Peyer's patch (tissue), 4 donors: ENCODE data around the gene ASPHD2. TPM values are rescaled to one million over a fixed set of nuclear protein-coding genes. Genes with fewer than 3 reads are reported as not detected.

ENCODE experiments used
- DNase-seq, 3 donors: peaks; one replicate each; pipeline ENCODE4 v3.0.0-alpha.2; 2017 to 2019
- H3K27ac ChIP-seq, 4 donors: fragments of 200-600 bp; sonication (generic); one replicate each; pipeline ENCODE4 v1.5.1; 2016 to 2019
- H3K27me3 ChIP-seq, 2 donors: fragments of 200-600 bp; sonication (generic); one replicate each; pipeline ENCODE4 v1.5.1; 2019
- H3K36me3 ChIP-seq, 3 donors: fragments of 200-600 bp; sonication (generic); one replicate each; pipeline ENCODE4 v1.5.1; 2016 to 2019
- H3K4me1 ChIP-seq, 4 donors: fragments of 200-600 bp; sonication (generic); one replicate each; pipeline ENCODE4 v1.5.1; 2016 to 2019
- H3K4me3 ChIP-seq, 4 donors: fragments of 200-600 bp; sonication (generic); 1 replicate in 3 of 4; 2 replicates in 1 of 4; pipeline ENCODE4 v1.5.1; 2016 to 2019; ENCODE audit warnings: mild to moderate bottlenecking in 1 of 4
- H3K9me3 ChIP-seq, 4 donors: fragments of 200-600 bp; sonication (generic); one replicate each; pipeline ENCODE4 v1.5.1; 2016 to 2019; ENCODE audit warnings: mild to moderate bottlenecking in 1 of 4
- POLR2A ChIP-seq, 2 donors: fragments of 450-650 bp; IDR thresholded peaks; one replicate each; pipeline ENCODE4 v1.5.1; 2017; ENCODE audit warnings: antibody characterized with exemption in 2 of 2, mild to moderate bottlenecking in 2 of 2, moderate library complexity in 2 of 2
- total RNA-seq, 4 donors: library from RNA; depleted of rRNA; stranded (reverse); fragments of >200 nt; gene quantifications; one replicate each; pipeline ENCODE4 v1.1.0, GENCODE V29; 2016
- TF ChIP-seq, protein P1 (sequence below), 6 experiments: fragments of 450-650 bp in 4 of 6; fragments of 200-600 bp in 2 of 6; sonication (generic) in 1 of 6; IDR thresholded peaks; one replicate each; pipeline ENCODE4 v1.5.1; 2017 to 2019; ENCODE audit warnings: antibody characterized with exemption in 6 of 6, mild to moderate bottlenecking in 3 of 6, moderate library complexity in 1 of 6

ASPHD2 gene
- total RNA-seq, 4 donors from 2014 or later = 0.95 to 6.6 (median 1.4) TPM

DNA sequence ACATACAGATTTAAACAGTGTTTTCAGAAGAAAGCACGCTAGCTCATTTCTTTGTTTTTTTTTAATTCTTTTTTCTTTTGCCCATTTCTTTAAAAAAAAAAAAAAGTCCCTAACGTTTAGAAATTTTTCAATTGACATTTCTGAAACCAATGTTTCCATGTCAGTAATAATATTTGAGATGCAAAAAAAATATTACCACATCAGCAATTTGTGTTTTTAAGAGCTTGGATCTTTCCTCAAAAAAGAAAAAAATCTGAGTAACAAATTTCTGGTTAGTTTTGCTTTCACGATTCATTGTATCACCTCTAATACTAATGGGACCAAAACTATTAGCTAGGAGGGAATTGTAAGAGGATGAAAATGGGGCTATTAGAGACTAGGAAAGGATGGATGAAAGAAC is 39.9 kb upstream of the ASPHD2 start:
- H3K27me3 ChIP-seq = no peaks in the 10 kb centered on the region
- H3K9me3 ChIP-seq = no peaks in the 10 kb centered on the region
- no peak for TF ChIP-seq POLR2A (IDR thresholded peaks at IDR 0.05)
- TF ChIP-seq, protein P1, sequence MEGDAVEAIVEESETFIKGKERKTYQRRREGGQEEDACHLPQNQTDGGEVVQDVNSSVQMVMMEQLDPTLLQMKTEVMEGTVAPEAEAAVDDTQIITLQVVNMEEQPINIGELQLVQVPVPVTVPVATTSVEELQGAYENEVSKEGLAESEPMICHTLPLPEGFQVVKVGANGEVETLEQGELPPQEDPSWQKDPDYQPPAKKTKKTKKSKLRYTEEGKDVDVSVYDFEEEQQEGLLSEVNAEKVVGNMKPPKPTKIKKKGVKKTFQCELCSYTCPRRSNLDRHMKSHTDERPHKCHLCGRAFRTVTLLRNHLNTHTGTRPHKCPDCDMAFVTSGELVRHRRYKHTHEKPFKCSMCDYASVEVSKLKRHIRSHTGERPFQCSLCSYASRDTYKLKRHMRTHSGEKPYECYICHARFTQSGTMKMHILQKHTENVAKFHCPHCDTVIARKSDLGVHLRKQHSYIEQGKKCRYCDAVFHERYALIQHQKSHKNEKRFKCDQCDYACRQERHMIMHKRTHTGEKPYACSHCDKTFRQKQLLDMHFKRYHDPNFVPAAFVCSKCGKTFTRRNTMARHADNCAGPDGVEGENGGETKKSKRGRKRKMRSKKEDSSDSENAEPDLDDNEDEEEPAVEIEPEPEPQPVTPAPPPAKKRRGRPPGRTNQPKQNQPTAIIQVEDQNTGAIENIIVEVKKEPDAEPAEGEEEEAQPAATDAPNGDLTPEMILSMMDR (IDR thresholded peaks at IDR 0.05) = no peak
- no peaks in the 10 kb centered on the region for H3K4me1 ChIP-seq
- no peak for DNase-seq
- H3K27ac ChIP-seq = no peak overlapping the region
- no peak overlapping the region for H3K4me3 ChIP-seq
- H3K36me3 ChIP-seq = no peaks in the 10 kb centered on the region

DNA sequence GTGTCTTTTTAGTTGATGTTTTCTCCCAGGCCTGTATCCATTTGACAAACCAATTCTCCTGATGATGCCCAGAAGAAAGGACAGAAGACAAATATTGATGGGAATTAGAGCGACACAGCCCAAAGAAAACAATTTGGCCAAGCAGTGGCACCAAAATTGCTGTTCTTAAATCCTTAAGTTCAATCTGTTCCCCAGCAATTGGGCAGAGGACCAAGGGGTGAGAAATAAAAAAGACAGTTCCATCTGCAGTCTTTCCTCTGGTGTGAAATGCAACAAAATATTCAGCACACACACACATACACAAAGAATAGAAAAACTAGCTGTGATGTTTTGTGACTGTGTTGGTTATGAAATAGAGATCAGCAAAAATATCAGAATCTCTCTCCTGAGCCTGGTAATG is 38.0 kb upstream of the ASPHD2 start:
- H3K27ac ChIP-seq = no peak overlapping the region
- no peak overlapping the region for H3K4me3 ChIP-seq
- no peak for DNase-seq
- H3K27me3 ChIP-seq = no peaks in the 10 kb centered on the region
- no peak for TF ChIP-seq POLR2A (IDR thresholded peaks at IDR 0.05)
- TF ChIP-seq, protein P1 (IDR thresholded peaks at IDR 0.05) = no peak
- no peaks in the 10 kb centered on the region for H3K9me3 ChIP-seq
- no peaks in the 10 kb centered on the region for H3K4me1 ChIP-seq
- no peaks in the 10 kb centered on the region for H3K36me3 ChIP-seq

DNA sequence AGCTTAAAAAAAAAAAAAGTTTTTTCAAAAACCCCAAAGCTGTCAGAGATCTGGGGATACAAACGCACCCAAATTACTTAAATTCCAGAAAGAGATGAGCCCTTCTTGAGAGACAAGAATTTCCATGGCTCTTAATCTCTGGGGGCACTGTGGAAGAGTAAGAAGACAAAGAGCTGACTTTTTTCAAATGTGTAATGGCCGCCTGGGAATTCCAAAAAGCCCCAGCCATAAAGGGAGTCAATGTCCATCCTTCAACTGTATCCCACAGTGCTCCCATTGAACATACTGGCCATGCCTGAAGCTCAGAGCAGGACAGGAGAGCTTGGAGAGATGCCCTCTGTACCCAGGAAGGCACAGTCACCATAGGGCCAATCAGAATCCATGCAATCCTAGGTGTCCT is 37.4 kb upstream of the ASPHD2 start:
- Histone ChIP-seq H3K36me3 (no peaks in the 10 kb centered on the region), H3K4me1 (no peaks in the 10 kb centered on the region), H3K9me3 (no peaks in the 10 kb centered on the region), H3K27ac (no peak overlapping the region), H3K27me3 (no peaks in the 10 kb centered on the region), H3K4me3 (no peak overlapping the region)
- no peak for TF ChIP-seq POLR2A (IDR thresholded peaks at IDR 0.05)
- TF ChIP-seq, protein P1 (IDR thresholded peaks at IDR 0.05) = no peak
- DNase-seq = no peak

DNA sequence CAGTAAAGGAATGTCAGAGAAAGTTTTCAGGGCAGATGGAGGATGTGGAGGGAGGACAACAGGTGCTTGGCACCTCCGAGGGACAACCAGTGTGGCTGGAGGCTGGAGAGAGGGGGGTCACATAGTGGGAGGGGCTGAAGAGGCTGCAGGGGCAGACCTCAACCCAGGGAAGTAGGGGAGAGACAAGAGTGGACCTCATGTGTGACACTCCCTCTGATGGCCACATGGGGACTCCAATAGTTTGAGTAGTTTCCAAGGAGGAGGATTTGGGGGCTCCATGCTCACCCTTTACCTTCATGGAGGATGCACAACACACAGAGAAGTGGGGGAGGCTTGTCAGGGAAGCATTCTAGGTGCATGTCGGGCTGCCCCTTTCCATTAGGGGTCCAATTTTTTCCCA is 35.1 kb upstream of the ASPHD2 start:
- Histone ChIP-seq H3K27me3 (no peaks in the 10 kb centered on the region), H3K4me1 (no peaks in the 10 kb centered on the region), H3K27ac (no peak overlapping the region), H3K4me3 (no peak overlapping the region), H3K36me3 (no peaks in the 10 kb centered on the region), H3K9me3 (no peaks in the 10 kb centered on the region)
- no peak for DNase-seq
- TF ChIP-seq, protein P1 (IDR thresholded peaks at IDR 0.05) = no peak
- no peak for TF ChIP-seq POLR2A (IDR thresholded peaks at IDR 0.05)

DNA sequence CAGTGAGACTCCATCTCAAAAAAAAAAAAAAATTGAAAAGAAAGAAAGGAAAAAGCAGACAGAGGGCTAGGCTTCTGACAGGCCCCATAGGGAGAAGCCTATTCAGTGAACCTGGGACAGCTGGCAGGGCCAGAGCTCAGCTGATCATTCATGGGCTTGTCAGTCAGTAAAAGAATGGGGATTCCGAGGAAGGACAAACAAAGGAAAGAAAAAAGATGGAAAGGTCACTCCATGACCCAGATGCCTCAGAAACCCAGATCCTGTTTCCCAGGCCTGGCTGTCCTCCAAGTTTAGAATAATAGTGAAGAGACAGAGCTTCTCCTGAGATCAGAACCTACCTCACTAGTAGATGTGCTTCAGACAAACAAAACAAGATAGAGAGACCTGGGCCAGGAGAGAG is 34.3 kb upstream of the ASPHD2 start:
- DNase-seq = no peak
- Histone ChIP-seq H3K4me3 (no peak overlapping the region), H3K4me1 (no peaks in the 10 kb centered on the region), H3K27me3 (no peaks in the 10 kb centered on the region), H3K36me3 (no peaks in the 10 kb centered on the region), H3K27ac (no peak overlapping the region), H3K9me3 (no peaks in the 10 kb centered on the region)
- no peak for TF ChIP-seq POLR2A (IDR thresholded peaks at IDR 0.05)
- TF ChIP-seq, protein P1 (IDR thresholded peaks at IDR 0.05) = no peak

DNA sequence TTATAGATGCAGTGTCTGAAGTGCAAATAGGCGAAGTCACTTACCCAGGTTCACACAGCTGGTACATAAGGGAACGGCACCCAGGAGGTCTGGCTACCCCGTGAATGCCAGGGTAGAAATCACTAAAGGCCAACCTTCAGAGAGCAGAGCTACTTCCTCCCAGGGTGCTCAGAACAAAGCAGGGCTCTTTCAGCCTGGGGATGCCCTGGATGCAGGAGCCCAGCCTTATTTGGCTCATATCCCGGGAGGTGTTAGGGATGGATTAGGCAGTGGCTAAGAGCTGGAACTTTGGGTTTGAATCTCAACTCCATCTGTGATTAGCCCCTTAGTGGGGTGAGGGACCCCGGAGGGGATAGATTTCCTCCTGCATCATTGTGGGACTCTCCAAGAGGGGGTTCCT is 33.1 kb upstream of the ASPHD2 start:
- no peaks in the 10 kb centered on the region for H3K27me3 ChIP-seq
- TF ChIP-seq, protein P1 (IDR thresholded peaks at IDR 0.05) = no peak
- TF ChIP-seq POLR2A (IDR thresholded peaks at IDR 0.05) = no peak
- no peaks in the 10 kb centered on the region for H3K9me3 ChIP-seq

More for the DNA sequence above, 33.1 kb upstream of the ASPHD2 start:
- Histone ChIP-seq H3K27ac (no peak overlapping the region), H3K36me3 (no peaks in the 10 kb centered on the region), H3K4me1 (no peaks in the 10 kb centered on the region), H3K4me3 (no peak overlapping the region)
- no peak for DNase-seq
